PC-9 (cell line): ENCODE data around the gene HBEGF.

Experiments
- CTCF ChIP-seq: fragments of 200-600 bp; sonication (generic); conservative IDR thresholded peaks from 2 replicates; pipeline ENCODE4 v1.6.1; 2017; ENCODE audit warnings: mixed run types, antibody characterized with exemption, mild to moderate bottlenecking, moderate library complexity
- EZH2 ChIP-seq: fragments of 200-600 bp; sonication (generic); IDR thresholded peaks from 2 replicates; pipeline ENCODE4 v1.8.0; 2017; ENCODE audit warnings: antibody characterized with exemption, low read depth

- no peak for TF ChIP-seq EZH2
- no peak for TF ChIP-seq CTCF
These were observed 957 bp upstream of the HBEGF start for GRCh38 chr5:140347360-140347759.
